ENCODE results near the gene MECR.

The MECR gene

DNA sequence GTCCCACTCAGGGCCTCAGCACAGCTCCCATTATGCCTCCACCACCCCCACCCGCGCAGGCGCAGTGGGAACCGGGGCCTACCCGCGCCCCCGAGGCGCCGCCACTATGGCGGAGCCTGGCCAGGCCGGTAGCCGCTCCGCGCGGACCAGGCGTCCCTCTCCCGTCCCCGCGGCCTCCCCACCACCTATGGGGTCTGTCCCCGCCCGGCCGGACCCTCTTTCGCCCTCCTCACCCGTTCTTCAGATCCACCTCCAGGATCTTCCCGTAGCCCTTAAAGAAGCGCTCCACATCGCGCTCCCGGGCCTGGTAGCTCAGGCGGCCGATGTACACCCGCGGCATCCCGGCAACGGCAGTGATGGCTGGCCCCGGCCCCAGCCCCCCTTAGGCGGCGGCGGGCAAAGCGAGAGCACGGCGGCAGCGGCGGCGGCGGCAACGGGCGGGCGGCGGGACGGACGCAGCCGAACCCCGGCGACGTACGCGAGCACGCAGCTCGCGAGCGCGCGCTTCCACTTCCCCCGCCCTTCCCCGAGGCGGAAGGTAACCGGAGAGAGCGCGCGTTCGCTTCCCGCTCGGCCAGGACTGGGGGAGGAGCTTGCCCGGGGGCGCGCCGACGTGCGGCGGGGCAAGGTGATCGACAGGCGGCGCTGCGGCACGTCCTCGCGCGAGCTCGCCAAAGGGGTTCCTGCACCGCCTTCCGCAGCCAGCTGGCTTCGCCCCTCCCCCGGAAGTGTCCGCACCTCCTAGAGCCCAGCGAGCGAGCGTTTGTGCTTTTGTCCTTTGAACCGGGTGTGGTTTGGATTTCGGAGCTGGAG is 49.1 kb downstream of the MECR start, which contains the start of gene SRSF4:
Gene SRSF4, minus strand, starts transcription at position 488 of the 813 bp plus-strand sequence. Its CDS starts 148 bp downstream, at position 340.
- Histone ChIP-seq H3K9ac (ENCODE audit: low read length) (peak within 1 kb of the TSS; percentile 100), H3K79me2 (ENCODE audit: low read length) (peaks cover 51% of the 10 kb centered on the region)
- TF ChIP-seq, protein P1, sequence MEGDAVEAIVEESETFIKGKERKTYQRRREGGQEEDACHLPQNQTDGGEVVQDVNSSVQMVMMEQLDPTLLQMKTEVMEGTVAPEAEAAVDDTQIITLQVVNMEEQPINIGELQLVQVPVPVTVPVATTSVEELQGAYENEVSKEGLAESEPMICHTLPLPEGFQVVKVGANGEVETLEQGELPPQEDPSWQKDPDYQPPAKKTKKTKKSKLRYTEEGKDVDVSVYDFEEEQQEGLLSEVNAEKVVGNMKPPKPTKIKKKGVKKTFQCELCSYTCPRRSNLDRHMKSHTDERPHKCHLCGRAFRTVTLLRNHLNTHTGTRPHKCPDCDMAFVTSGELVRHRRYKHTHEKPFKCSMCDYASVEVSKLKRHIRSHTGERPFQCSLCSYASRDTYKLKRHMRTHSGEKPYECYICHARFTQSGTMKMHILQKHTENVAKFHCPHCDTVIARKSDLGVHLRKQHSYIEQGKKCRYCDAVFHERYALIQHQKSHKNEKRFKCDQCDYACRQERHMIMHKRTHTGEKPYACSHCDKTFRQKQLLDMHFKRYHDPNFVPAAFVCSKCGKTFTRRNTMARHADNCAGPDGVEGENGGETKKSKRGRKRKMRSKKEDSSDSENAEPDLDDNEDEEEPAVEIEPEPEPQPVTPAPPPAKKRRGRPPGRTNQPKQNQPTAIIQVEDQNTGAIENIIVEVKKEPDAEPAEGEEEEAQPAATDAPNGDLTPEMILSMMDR (IDR thresholded peaks at IDR 0.05; ENCODE audit: low read length): peak; percentile 61
- TF ChIP-seq EZH2phosphoT487 (IDR thresholded peaks at IDR 0.05; ENCODE audit: low read length): no peak

DNA sequence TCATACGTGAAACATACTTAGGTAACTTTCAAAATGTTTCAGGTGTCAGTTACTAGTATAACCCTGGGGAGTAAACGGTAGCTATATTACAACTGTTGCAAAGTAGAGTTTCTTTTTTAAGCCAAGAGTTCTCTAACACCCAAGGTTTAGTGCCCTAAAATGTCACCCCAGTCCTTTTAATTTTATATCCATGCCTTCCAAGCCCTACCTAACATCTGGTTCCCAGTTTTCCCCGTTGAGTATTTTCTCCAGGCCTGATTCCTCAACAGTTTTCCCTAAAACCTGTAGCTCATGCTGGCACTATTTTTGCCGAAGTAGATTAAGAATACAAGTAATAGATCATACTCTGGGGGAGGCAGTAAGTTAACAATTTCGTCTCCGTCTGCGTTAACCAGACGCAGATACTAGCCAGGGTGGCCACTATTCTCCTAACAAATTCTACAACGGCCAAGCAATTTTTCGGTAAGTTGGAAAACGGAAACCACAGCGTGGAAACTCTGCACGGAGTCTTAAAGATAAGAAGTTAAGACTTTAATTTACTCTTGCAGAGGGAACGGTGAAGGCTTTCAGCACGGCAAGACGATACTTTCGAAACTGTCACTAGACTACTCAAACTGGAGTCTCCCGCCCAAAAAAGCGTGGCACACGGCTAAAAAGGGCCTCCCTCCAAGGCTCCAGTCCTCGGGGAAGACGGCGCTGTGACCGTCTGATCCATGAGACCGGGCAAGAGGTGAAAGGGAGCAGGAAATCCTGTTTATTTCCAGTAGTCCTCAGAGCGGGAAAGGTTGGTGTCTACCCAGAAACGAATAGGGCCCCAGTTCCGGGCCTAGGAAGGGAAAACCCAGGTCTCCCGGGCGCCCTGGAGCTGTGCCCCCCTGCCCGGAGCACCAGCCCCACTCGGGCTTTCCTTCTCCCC is 50.0 kb downstream of the MECR start:
- H3K9ac ChIP-seq (ENCODE audit: low read length): peak overlapping the region; percentile 100
- no peaks in the 10 kb centered on the region for H3K9me3 ChIP-seq (replicated peaks; ENCODE audit: insufficient read depth, low read length)
- H3K27me3 ChIP-seq (replicated peaks; ENCODE audit: insufficient read depth, low read length): no peaks in the 10 kb centered on the region
- TF ChIP-seq, protein P1 (IDR thresholded peaks at IDR 0.05; ENCODE audit: low read length): no peak
- TF ChIP-seq EZH2 (optimal IDR thresholded peaks at IDR 0.05; ENCODE audit: low read depth, low read length) (no peak), EZH2phosphoT487 (IDR thresholded peaks at IDR 0.05; ENCODE audit: low read length) (no peak)
- H4K20me1 ChIP-seq (ENCODE audit: insufficient read depth, low read length): peaks cover 41% of the 10 kb centered on the region
- H2AFZ ChIP-seq (ENCODE audit: low read length): peak overlapping the region; percentile 88
- peak overlapping the region; percentile 99 for H3K4me3 ChIP-seq (ENCODE audit: low read length)
- peak; percentile 69 for DNase-seq
- peak overlapping the region; percentile 78 for H3K4me2 ChIP-seq (ENCODE audit: low read depth, low read length)
- peaks cover 18% of the 10 kb centered on the region for H3K4me1 ChIP-seq (ENCODE audit: low read length)
- peak overlapping the region; percentile 95 for H3K27ac ChIP-seq (ENCODE audit: low read length)
- peaks cover 12% of the 10 kb centered on the region for H3K36me3 ChIP-seq (replicated peaks; ENCODE audit: insufficient read depth, low read length)
- no peaks in the 10 kb centered on the region for H3K9me2 ChIP-seq (replicated peaks; ENCODE audit: insufficient read depth, low read length)
- H3F3A ChIP-seq (ENCODE audit: insufficient read depth, low read length): peaks cover 14% of the 10 kb centered on the region
- H3K79me2 ChIP-seq (ENCODE audit: low read length): peaks cover 59% of the 10 kb centered on the region

More for the DNA sequence above, 49.1 kb downstream of the MECR start, which contains the start of gene SRSF4:
- H4K20me1 ChIP-seq (ENCODE audit: insufficient read depth, low read length): peaks cover 34% of the 10 kb centered on the region
- peak within 1 kb of the TSS; percentile 100 for H2AFZ ChIP-seq (ENCODE audit: low read length)
- peak within 1 kb of the TSS; percentile 95 for H3K27ac ChIP-seq (ENCODE audit: low read length)
- H3K4me2 ChIP-seq (ENCODE audit: low read depth, low read length): peak within 1 kb of the TSS; percentile 93
- H3K4me3 ChIP-seq (ENCODE audit: low read length): peak within 1 kb of the TSS; percentile 99
- no peaks in the 10 kb centered on the region for H3K9me3 ChIP-seq (replicated peaks; ENCODE audit: insufficient read depth, low read length)
- H3K4me1 ChIP-seq (ENCODE audit: low read length): peaks cover 18% of the 10 kb centered on the region
- peaks cover 12% of the 10 kb centered on the region for H3K36me3 ChIP-seq (replicated peaks; ENCODE audit: insufficient read depth, low read length)
- H3K9me2 ChIP-seq (replicated peaks; ENCODE audit: insufficient read depth, low read length): no peaks in the 10 kb centered on the region
- DNase-seq: peak; percentile 98
- peaks cover 14% of the 10 kb centered on the region for H3F3A ChIP-seq (ENCODE audit: insufficient read depth, low read length)
- H3K27me3 ChIP-seq (replicated peaks; ENCODE audit: insufficient read depth, low read length): no peaks in the 10 kb centered on the region

DNA sequence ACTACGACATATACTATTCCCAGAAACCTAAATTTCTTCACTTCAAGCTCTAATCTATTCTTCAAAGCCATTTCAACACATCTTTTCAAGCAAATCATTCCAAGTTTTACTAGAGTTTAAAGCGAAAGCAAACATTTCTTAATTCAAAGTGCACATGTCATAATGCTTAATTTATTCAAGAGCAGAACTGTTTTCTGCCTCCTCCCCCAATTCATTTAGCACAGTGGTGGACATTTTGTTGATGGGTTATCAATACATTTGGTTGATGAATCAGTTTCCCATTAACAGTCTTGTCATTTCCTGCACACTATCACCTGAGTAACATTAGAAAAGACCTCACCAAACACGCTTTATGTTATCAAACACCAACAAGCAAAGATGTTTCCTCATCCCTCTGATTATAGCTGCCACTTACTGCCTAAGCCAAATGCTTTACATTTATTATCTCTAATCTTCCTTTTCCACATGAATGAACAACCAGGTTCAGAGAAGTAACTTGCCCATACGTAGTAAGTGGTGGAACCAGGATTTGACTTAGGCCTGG is 51.0 kb downstream of the MECR start:
- Histone ChIP-seq H3K27ac (ENCODE audit: low read length) (no peak overlapping the region), H3K79me2 (ENCODE audit: low read length) (peaks cover 69% of the 10 kb centered on the region), H3K9ac (ENCODE audit: low read length) (peak overlapping the region; percentile 100; the same call in 1 of the 2 replicates), H3K36me3 (replicated peaks; ENCODE audit: insufficient read depth, low read length) (peaks cover 12% of the 10 kb centered on the region), H3K4me2 (ENCODE audit: low read depth, low read length) (peak overlapping the region; percentile 78), H3K4me1 (ENCODE audit: low read length) (peaks cover 18% of the 10 kb centered on the region), H3K4me3 (ENCODE audit: low read length) (peak overlapping the region; percentile 99), H3F3A (ENCODE audit: insufficient read depth, low read length) (peaks cover 14% of the 10 kb centered on the region), H3K9me2 (replicated peaks; ENCODE audit: insufficient read depth, low read length) (no peaks in the 10 kb centered on the region), H4K20me1 (ENCODE audit: insufficient read depth, low read length) (peaks cover 43% of the 10 kb centered on the region), H3K9me3 (replicated peaks; ENCODE audit: insufficient read depth, low read length) (no peaks in the 10 kb centered on the region), H2AFZ (ENCODE audit: low read length) (no peak overlapping the region), H3K27me3 (replicated peaks; ENCODE audit: insufficient read depth, low read length) (no peaks in the 10 kb centered on the region)
- TF ChIP-seq EZH2 (optimal IDR thresholded peaks at IDR 0.05; ENCODE audit: low read depth, low read length) (no peak), EZH2phosphoT487 (IDR thresholded peaks at IDR 0.05; ENCODE audit: low read length) (no peak)
- TF ChIP-seq, protein P1 (IDR thresholded peaks at IDR 0.05; ENCODE audit: low read length): no peak
- DNase-seq: no peak
